GM08714 (cell line): Measurements from ENCODE around the gene ALMS1.
"Not testable (repeated sequence)": the region's sequence is repeated elsewhere in the genome, so short reads cannot be mapped to it uniquely, and the experiment has no call there.

Experiments
- H3K4me3 ChIP-seq: fragments of 200-500 bp; sonication (Bioruptor generic); 2 replicates; pipeline ENCODE4 v1.5.1; 2014; ENCODE audit warnings: mild to moderate bottlenecking, low read length, inconsistent platforms
- ZNF274 ChIP-seq: IDR thresholded peaks from 2 replicates; pipeline ENCODE4 v1.6.1; 2012; ENCODE audit warnings: mild to moderate bottlenecking, low read depth, low read length

The ALMS1 gene

DNA sequence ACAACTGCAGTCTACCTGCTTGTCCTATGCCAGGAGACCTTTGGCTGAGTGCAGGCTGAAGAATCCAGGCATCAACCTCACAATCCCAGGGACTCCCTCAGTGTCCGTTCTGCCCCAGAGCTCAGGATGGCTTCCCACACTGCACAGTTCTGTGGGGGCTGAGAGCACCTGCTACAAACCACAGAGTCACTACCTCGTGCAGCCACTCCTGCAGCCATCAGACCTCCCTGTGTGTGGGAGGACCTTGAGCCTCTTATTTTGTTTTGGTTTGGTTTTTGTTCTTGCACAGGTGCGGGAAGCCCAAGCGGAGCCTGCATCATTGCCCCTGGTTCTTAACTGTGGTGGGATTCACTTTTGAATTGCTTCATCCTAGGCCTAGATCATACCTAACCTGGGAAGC, 225.6 kb downstream of the ALMS1 start:
- H3K4me3 ChIP-seq = no peak overlapping the region
- no peak for TF ChIP-seq ZNF274

DNA sequence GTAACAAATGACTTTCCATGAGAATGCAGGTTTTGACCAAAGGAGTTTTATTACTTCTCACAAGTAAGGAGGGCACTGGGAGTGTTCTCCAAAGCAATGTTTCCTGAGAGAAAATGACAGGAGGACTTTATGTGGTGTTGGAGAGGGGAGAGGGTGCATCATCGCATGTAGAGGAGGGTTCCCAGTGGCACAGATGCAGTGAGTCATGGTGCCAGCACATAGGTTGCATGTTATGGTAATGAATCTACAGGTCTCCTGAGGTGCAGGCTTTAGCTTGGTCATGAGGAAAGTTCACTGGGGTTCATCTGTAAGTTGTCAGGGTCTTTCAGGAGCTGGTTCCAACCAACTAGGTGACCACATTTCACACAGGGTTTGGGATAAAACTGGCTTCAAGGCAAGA, 226.2 kb downstream of the ALMS1 start:
- no peak for TF ChIP-seq ZNF274

DNA sequence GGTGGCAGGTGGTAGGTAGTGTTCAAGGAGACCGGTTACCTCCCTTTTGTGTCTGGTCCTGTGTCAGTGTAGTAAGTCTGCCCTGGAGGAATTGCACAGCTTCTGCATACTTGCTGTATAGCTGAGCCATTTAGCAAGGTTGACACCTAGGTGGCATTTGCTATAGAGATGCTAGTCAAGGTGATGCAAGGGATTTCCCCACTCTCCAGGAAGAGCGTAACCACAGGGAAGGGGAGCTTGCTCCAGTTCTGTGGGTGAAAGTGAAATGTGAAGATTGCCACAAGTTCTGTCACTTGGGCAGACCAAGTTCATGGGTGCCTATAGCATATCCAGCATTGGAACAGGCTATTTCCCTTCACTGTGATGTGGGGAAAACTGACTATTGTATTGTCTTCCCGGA, 228.5 kb downstream of the ALMS1 start:
- TF ChIP-seq ZNF274 = no peak
- H3K4me3 ChIP-seq = no peak overlapping the region

More for the DNA sequence above, 226.2 kb downstream of the ALMS1 start:
- H3K4me3 ChIP-seq = no peak overlapping the region

DNA sequence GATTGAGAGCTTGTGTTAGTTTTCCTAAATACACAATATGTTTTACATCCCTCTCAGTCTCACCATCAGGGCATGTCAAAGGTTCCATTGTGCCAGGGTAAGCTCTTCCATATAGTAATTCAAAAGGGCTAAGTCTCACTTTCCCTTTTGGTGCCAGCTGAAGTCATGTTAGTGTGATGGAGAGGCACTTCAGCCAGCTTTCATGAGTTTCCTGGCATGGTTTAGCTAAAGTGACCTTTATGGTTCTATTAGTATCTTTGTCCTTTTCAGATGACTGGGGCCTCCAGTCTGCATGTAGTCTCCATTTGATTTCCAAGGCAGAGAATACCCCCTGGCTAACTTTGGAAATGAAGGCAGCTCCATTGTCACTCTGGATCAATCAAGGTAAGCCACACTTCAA, 229.4 kb downstream of the ALMS1 start:
- H3K4me3 ChIP-seq = no peak overlapping the region
- no peak for TF ChIP-seq ZNF274

DNA sequence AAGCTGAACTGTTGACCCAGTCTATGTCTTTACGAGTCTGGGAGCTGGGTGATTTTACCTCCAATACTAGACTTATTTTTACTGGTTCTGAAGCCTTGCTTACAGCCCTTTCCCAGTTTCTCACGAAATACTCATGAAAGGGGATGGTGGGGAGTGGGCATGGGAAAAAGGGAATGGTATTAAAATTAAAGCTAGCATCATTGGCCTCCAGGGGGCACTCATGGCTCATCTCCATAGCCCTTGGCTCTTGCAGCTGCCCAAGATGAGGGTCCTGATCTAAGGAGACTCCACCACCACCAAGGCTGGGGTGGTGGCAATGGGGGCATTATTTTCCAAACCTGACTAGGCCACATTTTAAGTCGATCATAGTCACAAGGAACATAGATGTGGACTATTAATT, 234.3 kb downstream of the ALMS1 start:
- not testable (repeated sequence) for H3K4me3 ChIP-seq

DNA sequence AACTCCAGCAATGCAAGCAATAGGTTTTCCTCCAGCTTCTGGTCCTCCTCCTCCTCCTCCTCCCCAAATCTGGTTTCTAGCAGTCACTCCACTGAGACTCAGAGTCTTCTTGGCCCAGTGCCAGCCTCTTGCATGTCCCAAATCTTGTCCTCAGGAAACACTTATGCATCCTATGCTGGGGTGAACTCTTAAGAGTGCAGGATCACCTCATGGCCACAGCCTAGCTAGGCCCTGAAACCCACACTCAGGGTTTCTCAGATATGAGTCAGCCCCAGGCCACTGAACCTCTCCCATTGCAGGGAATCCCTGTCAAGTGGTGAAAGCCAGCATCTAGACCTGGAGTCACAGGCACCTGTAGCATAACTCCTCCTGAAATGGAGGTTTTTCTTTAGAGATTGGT, 238.4 kb downstream of the ALMS1 start:
- H3K4me3 ChIP-seq = not testable (repeated sequence)

DNA sequence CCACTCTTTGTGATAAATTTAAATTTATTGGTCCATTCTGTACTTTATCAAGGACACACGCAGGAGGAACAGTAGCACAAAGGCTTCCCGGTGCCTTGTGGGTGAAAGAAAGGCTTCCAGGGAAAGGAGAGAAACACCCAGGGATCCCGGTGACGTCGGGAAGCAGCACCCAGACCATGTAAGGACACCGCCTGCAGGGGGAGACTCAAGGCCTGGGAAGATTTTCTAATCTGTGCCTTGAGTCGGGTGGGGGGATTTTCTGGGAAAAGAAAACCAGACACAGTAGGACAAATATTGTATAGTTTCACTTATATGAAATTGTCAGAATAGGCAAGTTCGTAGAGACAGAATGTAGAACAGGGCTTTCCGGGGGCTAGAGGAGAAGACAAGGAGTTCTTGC, 239.0 kb downstream of the ALMS1 start:
- H3K4me3 ChIP-seq = not testable (repeated sequence)

DNA sequence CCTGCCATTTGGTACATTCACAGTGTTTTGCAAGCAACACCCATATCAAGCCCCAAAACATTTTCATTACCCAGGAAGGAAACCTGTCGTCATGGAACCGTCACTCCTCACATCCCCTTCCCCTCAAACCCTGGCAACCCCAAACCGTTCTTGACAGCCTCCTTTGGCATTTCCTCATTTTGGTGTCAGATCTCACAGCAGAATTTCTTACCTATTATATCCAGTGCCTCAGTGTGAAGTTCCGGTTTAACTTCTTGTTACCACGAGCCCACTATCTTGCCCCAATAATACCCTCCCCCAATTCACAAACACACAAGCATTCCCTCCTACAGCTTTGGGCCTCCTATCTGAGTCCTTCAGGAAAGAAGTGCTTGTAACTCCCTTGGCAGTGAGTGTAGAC, 240.6 kb downstream of the ALMS1 start:
- not testable (repeated sequence) for H3K4me3 ChIP-seq

DNA sequence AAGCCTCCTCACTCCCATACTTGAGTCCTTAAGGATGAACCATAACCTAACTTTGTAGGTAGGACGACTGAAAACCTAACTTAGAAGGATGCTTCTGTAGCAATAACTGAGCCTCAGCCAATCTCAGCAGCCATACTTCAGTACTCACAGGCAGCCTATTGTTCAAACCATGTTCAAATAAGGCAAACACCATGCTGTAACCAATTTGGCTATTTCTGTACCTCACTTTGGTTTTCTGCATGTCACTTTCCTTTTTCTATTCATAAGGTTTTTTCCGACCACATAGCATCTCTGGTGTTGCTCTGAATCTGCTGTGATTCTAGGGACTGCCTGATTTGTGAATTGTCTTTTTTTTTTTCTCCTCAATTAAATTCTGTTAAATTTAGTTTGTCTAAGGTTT, 242.9 kb downstream of the ALMS1 start:
- not testable (repeated sequence) for H3K4me3 ChIP-seq

DNA sequence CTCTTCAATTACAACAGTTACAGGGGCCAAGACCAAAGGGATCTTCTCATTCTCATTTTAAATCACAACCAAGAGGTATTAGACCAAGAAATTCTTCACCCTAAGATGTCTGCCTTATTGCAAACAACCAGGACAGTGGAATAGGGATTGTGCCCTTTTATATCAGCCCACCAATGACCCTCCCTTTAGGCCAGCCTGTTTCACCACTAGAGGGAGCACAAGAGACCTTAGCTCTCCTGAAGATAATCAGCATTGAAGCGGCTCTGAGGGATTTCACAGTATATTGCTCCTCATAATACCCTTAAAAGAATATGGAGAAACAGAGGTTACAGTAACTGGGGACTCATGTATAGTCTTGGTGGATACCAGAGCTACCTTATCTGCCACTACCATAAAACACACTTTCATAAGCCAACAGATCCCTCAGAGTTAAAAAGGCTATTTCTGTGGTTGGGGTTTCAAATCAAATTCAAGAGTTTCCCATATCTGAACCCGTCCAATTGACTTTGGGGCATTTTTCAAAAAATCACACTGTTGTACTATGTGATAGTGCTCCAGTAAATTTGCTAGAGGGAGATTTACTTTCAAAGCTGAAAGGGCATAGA, 245.1 kb downstream of the ALMS1 start:
- not testable (repeated sequence) for H3K4me3 ChIP-seq

DNA sequence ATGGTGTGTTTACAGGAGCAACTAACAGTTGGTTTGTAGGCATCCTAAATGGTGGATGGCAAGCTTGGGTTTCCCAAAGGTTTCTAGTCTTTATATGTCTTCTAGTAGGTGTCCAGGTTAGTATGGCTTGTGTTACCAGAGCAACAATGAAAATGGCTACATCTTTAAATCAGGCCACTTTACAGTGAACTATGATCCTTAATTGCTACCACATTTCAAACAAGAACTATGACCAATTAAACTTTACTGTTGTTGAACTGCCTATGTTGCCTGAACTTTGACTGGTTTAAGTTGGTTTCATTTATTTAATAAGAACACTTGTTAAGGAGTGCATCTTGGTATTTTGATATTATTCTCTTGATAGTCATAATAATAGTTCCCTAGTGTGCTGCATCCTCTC, 251.3 kb downstream of the ALMS1 start:
- not testable (repeated sequence) for H3K4me3 ChIP-seq

DNA sequence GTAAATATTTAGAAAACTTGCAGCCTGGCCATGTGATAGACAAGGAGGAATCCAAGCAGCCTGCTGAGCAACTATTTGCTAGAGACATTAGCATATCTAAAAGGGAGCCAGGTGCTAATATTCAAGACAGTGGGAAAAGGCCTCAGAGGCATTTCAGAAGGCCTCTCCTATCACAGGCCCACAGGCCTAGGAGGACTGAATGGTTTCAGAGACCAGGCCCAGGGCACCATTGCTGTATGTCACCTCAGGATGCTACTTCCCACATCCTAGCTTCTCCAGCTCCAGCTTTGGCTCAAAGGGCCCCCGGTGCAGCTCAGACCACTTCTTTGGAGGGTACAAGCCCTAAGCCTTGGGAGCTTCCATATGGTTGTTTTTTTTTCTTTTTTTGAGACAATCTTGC, 252.8 kb downstream of the ALMS1 start:
- TF ChIP-seq ZNF274 = no peak
- H3K4me3 ChIP-seq = no peak overlapping the region

DNA sequence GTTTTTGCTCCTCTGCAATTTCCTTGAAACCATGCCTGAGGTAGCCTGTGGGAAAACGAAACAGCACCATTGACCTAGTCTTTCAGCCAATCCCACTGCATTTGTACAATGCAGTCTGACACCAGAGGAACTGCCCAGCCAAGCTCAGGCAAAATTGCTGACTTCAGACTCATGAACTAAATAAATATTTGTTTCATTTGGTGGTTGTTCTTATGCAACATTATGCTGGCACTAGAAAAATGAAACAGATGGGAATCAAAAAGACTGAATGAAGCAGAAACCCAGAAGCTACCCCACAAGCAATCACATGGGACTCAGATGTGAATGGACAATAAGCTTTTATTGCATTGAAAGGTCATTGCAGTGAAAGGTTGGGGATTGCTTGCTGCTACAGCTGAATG, 254.9 kb downstream of the ALMS1 start:
- H3K4me3 ChIP-seq = no peak overlapping the region
- no peak for TF ChIP-seq ZNF274

DNA sequence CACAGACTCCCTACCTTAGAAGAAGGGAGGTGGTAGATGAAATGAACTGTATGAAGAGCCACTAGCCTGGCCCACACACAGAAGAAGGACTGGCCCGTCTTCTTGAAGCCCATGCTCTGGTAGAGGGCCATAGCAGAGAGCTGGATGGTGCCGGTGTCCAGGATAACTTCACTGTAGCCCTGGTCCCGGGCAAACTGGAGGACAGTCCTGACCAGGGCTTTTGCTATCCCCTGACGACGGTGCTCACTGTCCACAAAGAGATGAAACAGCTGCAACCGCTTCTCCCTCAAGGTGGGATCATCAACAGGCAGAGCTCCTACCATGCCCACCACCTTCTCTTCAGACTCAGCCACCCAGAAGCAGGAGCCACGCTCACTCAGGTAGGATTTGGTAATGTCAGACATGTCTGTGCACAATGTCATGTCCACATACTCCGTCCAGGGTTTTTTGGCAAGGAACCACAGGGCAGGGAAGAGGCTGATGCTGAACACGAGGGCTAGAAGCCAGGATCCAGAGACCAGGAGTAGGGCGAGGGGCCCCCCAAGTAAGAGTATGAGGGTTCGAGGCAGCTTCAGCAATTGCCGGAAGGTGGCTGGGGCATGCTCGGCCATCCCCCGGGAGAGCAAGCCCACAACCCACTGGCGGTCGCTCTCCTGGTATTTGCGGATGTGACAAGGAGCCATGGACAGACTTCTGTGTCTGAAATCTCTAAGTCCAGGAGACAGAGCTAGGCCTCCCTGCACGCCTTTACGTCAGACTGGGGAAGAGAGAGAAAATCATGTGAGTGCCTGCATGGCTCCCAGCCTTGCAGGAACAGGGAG, 255.5 kb downstream of the ALMS1 start:
- no peak for TF ChIP-seq ZNF274
- H3K4me3 ChIP-seq = no peak overlapping the region

DNA sequence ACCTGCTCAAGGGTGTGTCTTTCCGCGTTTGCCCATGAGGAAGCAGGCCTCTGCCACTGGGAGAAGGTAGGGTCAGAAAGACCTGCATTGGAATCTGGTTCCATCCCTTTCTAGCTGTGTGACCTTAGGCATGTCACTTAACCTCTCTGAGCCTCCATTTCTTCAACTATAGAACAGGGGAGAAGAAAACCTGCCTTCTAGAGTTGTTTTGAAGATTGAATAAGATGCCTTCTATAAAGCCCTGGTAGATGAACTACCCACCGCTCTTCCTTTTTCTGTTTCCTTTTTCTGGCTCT, 256.1 kb downstream of the ALMS1 start:
- no peak for TF ChIP-seq ZNF274
- no peak overlapping the region for H3K4me3 ChIP-seq

DNA sequence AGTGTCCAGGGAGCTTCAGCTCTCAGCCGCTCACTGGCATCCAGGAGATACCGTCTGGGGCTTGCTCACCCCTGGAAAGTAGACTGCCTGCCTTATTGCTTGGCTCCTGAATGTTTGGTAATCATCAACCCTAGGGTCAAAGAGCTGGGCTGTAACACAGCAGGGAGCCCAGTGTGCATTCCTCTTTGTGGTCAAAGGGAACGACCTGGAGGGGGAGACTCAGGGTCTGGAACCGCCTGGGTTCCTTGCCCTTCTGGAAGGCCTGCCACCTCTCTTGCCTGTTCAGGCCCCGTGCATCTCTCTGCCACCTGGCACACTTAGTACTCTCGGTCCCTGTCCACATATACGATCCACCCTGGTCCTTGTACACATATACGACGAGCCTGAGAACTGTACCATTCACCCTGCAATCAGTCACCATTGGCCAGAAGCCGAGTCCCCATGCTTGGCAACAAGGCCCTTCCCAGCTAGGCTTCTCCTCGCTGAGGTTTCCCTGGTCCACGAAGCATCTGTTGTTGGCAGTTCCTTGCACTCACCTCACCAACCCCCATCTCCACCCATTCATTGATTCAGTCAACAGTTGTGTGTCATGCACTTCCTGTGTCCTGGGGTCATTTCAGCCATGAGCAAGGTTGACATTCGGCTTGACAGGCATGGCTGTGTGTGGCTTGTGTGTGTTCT, 256.8 kb downstream of the ALMS1 start, which contains the start of gene NAT8:
TSS of gene NAT8 (minus strand) at position 85 of the 681 bp plus-strand sequence. CDS start 794 bp downstream, outside the sequence.
- H3K4me3 ChIP-seq = no peak within 1 kb of the TSS
- TF ChIP-seq ZNF274 = no peak

DNA sequence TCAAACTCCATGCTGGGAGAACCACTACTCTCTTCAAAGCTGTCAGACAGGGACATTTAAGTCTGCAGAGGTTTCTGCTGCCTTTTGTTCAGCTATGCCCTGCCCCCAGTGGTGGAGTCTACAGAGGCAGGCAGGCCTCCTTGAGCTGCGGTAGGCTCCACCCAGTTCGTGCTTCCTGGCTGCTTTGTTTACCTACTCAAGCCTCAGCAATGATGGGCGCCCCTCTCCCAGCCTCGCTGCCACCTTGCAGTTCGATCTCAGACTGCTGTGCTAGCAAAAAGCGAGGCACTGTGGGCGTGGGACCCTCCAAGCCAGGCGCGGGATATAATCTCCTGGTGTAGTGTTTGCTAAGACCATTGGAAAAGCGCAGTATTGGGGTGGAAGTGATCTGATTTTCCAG, 262.1 kb downstream of the ALMS1 start:
- not testable (repeated sequence) for H3K4me3 ChIP-seq
